ENCODE results near the gene RAB1A. TPM values are rescaled to one million over a fixed set of nuclear protein-coding genes. Genes with fewer than 3 reads are reported as not detected.

Gene RAB1A
- total and polyA plus RNA-seq, 9 of the 15 experiments (the other 6 are each of a cell fraction or from before 2014, with no cell fraction given): 43.8 to 163 (median 67.7) TPM

DNA sequence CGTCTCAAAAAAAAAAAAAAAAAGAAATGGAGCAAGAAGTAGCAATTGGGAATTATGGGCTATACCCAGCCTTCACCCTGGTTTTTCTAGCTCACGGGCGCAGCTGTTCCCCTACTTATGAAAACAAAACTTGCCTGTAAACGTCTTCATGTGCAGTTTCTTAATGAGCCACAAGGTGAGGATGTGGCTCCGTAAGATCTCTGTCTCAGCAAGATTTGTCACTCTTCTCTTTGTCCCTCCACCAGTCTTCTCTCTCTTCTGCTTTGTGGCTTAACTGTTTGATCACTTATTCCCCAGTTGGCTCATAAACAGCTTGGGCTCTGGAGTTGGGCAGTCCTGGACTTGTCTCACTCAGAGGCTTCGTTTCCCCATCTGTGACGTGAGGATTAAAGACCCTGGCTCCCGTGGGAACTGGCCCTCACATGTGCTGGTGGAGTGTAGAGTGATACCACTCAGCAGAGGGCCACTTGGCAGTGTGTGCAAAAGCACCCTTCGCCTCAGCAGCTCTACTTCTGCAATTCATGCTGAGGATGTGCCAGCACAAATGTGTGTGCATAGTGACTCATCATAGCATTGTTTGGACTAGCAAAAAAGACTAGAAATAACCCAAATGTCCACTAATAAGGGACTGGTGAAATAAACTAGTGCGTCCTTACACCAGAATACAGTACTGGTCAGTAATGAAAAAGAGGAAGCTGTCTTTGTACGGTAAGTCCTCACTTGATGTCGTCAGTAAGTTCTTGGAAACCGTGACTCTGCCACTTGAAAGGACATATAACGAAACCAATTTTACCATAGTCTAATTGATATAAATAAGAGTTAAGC is 65.0 kb downstream of the RAB1A start (continued):
- TF ChIP-seq ZNF408 (CRISPR knock-in tag; IDR thresholded peaks at IDR 0.05; ENCODE audit: low read depth): no peak
- no peak; a peak in 1 of 4 replicates for TF ChIP-seq KDM1A (IDR thresholded peaks at IDR 0.05)
- peak; percentile 41; the same call in 1 of the 2 replicates for TF ChIP-seq MAFG (tag; conservative IDR thresholded peaks at IDR 0.05)
- no peak for TF ChIP-seq RFX1 (IDR thresholded peaks at IDR 0.05)
- no peak for TF ChIP-seq TCFL5 (CRISPR knock-in tag; conservative IDR thresholded peaks at IDR 0.05)
- TF ChIP-seq, protein P1, sequence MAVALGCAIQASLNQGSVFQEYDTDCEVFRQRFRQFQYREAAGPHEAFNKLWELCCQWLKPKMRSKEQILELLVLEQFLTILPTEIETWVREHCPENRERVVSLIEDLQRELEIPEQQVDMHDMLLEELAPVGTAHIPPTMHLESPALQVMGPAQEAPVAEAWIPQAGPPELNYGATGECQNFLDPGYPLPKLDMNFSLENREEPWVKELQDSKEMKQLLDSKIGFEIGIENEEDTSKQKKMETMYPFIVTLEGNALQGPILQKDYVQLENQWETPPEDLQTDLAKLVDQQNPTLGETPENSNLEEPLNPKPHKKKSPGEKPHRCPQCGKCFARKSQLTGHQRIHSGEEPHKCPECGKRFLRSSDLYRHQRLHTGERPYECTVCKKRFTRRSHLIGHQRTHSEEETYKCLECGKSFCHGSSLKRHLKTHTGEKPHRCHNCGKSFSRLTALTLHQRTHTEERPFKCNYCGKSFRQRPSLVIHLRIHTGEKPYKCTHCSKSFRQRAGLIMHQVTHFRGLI (CRISPR knock-in tag; IDR thresholded peaks at IDR 0.05): no peak
- no peak for TF ChIP-seq ZBED1 (IDR thresholded peaks at IDR 0.05)
- TF ChIP-seq, protein P2, sequence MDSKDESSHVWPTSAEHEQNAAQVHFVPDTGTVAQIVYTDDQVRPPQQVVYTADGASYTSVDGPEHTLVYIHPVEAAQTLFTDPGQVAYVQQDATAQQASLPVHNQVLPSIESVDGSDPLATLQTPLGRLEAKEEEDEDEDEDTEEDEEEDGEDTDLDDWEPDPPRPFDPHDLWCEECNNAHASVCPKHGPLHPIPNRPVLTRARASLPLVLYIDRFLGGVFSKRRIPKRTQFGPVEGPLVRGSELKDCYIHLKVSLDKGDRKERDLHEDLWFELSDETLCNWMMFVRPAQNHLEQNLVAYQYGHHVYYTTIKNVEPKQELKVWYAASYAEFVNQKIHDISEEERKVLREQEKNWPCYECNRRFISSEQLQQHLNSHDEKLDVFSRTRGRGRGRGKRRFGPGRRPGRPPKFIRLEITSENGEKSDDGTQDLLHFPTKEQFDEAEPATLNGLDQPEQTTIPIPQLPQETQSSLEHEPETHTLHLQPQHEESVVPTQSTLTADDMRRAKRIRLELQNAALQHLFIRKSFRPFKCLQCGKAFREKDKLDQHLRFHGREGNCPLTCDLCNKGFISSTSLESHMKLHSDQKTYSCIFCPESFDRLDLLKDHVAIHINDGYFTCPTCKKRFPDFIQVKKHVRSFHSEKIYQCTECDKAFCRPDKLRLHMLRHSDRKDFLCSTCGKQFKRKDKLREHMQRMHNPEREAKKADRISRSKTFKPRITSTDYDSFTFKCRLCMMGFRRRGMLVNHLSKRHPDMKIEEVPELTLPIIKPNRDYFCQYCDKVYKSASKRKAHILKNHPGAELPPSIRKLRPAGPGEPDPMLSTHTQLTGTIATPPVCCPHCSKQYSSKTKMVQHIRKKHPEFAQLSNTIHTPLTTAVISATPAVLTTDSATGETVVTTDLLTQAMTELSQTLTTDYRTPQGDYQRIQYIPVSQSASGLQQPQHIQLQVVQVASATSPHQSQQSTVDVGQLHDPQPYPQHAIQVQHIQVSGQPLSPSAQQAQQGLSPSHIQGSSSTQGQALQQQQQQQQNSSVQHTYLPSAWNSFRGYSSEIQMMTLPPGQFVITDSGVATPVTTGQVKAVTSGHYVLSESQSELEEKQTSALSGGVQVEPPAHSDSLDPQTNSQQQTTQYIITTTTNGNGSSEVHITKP (IDR thresholded peaks at IDR 0.05; ENCODE audit: partially characterized antibody): peak; percentile 7
- TF ChIP-seq TGIF2 (CRISPR knock-in tag; IDR thresholded peaks at IDR 0.05): no peak
- no peak for TF ChIP-seq ZNF436 (CRISPR knock-in tag; IDR thresholded peaks at IDR 0.05)
- TF ChIP-seq CREM (IDR thresholded peaks at IDR 0.05; ENCODE audit: low read depth): peak; percentile 69
- TF ChIP-seq, protein P3, sequence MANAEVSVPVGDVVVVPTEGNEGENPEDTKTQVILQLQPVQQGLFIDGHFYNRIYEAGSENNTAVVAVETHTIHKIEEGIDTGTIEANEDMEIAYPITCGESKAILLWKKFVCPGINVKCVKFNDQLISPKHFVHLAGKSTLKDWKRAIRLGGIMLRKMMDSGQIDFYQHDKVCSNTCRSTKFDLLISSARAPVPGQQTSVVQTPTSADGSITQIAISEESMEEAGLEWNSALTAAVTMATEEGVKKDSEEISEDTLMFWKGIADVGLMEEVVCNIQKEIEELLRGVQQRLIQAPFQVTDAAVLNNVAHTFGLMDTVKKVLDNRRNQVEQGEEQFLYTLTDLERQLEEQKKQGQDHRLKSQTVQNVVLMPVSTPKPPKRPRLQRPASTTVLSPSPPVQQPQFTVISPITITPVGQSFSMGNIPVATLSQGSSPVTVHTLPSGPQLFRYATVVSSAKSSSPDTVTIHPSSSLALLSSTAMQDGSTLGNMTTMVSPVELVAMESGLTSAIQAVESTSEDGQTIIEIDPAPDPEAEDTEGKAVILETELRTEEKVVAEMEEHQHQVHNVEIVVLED (CRISPR knock-in tag; IDR thresholded peaks at IDR 0.05): no peak
- TF ChIP-seq RBM25 (IDR thresholded peaks at IDR 0.05; ENCODE audit: low read depth, low read length, severe bottlenecking): no peak
- peak in 1 of 2 experiments; percentile 84; a peak in 2 of 4 replicates for TF ChIP-seq FOXA3 (CRISPR knock-in tag; conservative IDR thresholded peaks at IDR 0.05 in 1 of 2, IDR thresholded peaks at IDR 0.05 in 1 of 2)
- TF ChIP-seq, protein P4, sequence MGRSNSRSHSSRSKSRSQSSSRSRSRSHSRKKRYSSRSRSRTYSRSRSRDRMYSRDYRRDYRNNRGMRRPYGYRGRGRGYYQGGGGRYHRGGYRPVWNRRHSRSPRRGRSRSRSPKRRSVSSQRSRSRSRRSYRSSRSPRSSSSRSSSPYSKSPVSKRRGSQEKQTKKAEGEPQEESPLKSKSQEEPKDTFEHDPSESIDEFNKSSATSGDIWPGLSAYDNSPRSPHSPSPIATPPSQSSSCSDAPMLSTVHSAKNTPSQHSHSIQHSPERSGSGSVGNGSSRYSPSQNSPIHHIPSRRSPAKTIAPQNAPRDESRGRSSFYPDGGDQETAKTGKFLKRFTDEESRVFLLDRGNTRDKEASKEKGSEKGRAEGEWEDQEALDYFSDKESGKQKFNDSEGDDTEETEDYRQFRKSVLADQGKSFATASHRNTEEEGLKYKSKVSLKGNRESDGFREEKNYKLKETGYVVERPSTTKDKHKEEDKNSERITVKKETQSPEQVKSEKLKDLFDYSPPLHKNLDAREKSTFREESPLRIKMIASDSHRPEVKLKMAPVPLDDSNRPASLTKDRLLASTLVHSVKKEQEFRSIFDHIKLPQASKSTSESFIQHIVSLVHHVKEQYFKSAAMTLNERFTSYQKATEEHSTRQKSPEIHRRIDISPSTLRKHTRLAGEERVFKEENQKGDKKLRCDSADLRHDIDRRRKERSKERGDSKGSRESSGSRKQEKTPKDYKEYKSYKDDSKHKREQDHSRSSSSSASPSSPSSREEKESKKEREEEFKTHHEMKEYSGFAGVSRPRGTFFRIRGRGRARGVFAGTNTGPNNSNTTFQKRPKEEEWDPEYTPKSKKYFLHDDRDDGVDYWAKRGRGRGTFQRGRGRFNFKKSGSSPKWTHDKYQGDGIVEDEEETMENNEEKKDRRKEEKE (IDR thresholded peaks at IDR 0.05; ENCODE audit: borderline replicate concordance in 1 of 2, control insufficient read depth in 1 of 2, low read depth in 2 of 2, low read length in 1 of 2): no peak

All from K562 (cell line).